Measurements from ENCODE around the gene TOX2.

GRCh38 chr20:44051661-44052000 lies 137.0 kb downstream of the TOX2 start:
- TF ChIP-seq GATA2 (IDR thresholded peaks at IDR 0.05; ENCODE audit: low read depth, low read length) = no peak
- TF ChIP-seq GATA3 (IDR thresholded peaks at IDR 0.05; ENCODE audit: low read depth, low read length) = no peak
